ENCODE measurements around the gene FBXL20.

The FBXL20 gene

DNA sequence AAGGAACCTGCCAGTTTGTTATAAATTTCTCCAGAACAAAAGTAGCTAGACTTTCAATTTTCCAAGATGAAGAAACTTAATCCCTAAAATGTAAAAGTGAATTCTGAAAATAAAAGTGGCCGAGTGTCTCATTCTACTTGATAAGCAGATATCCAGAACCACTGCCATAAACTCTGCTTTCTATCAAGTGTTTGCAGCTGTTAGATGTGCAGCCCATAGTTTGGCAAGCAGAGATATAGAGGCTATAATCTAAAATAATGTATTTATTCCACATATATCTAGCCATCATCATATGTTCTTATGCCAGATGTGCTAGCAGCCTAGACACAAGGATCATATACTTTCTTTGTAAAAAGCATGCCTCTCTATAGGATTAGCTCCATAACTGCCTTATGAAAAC is 14.7 kb upstream of the FBXL20 start:
- TF ChIP-seq, protein P1, sequence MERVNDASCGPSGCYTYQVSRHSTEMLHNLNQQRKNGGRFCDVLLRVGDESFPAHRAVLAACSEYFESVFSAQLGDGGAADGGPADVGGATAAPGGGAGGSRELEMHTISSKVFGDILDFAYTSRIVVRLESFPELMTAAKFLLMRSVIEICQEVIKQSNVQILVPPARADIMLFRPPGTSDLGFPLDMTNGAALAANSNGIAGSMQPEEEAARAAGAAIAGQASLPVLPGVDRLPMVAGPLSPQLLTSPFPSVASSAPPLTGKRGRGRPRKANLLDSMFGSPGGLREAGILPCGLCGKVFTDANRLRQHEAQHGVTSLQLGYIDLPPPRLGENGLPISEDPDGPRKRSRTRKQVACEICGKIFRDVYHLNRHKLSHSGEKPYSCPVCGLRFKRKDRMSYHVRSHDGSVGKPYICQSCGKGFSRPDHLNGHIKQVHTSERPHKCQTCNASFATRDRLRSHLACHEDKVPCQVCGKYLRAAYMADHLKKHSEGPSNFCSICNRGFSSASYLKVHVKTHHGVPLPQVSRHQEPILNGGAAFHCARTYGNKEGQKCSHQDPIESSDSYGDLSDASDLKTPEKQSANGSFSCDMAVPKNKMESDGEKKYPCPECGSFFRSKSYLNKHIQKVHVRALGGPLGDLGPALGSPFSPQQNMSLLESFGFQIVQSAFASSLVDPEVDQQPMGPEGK (CRISPR knock-in tag; IDR thresholded peaks at IDR 0.05; ENCODE audit: borderline replicate concordance), result no peak
- TF ChIP-seq OSR1 (CRISPR knock-in tag; IDR thresholded peaks at IDR 0.05) (no peak), RARB (CRISPR knock-in tag; IDR thresholded peaks at IDR 0.05) (no peak), ZNF565 (CRISPR knock-in tag; conservative IDR thresholded peaks at IDR 0.05; ENCODE audit: low read depth) (no peak), ESRRG (CRISPR knock-in tag; IDR thresholded peaks at IDR 0.05) (no peak), SNAI2 (CRISPR knock-in tag; IDR thresholded peaks at IDR 0.05) (no peak), ZNF8 (CRISPR knock-in tag; IDR thresholded peaks at IDR 0.05) (no peak), GLIS3 (CRISPR knock-in tag; IDR thresholded peaks at IDR 0.05) (no peak), PPARA (CRISPR knock-in tag; IDR thresholded peaks at IDR 0.05; ENCODE audit: borderline replicate concordance) (no peak), ZFP30 (CRISPR knock-in tag; IDR thresholded peaks at IDR 0.05) (no peak)
- TF ChIP-seq, protein P2, sequence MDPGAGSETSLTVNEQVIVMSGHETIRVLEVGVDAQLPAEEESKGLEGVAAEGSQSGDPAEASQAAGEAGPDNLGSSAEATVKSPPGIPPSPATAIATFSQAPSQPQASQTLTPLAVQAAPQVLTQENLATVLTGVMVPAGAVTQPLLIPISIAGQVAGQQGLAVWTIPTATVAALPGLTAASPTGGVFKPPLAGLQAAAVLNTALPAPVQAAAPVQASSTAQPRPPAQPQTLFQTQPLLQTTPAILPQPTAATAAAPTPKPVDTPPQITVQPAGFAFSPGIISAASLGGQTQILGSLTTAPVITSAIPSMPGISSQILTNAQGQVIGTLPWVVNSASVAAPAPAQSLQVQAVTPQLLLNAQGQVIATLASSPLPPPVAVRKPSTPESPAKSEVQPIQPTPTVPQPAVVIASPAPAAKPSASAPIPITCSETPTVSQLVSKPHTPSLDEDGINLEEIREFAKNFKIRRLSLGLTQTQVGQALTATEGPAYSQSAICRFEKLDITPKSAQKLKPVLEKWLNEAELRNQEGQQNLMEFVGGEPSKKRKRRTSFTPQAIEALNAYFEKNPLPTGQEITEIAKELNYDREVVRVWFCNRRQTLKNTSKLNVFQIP (CRISPR knock-in tag; IDR thresholded peaks at IDR 0.05; ENCODE audit: borderline replicate concordance, low read depth), result no peak
- ATAC-seq, result no peak

DNA sequence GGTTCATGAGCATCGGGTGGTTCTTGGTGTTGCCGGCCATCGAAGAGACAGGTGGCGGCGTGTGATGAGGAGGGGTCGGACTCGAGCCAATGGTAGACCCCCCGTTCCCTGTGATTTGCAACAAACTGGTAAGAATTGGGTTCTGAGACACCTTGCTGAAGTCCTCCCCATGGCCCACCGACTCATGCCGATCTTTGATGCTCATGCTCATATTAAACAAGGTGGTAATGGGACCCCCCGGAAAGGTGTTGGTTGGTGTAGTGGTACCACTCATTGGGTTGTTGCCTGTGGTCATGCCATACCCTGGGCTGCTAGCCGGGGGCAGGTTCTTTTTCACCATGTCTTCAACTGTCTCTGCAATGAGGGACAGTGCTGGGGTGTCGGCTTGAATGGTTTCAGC is 8.9 kb upstream of the FBXL20 start:
- TF ChIP-seq, protein P3, sequence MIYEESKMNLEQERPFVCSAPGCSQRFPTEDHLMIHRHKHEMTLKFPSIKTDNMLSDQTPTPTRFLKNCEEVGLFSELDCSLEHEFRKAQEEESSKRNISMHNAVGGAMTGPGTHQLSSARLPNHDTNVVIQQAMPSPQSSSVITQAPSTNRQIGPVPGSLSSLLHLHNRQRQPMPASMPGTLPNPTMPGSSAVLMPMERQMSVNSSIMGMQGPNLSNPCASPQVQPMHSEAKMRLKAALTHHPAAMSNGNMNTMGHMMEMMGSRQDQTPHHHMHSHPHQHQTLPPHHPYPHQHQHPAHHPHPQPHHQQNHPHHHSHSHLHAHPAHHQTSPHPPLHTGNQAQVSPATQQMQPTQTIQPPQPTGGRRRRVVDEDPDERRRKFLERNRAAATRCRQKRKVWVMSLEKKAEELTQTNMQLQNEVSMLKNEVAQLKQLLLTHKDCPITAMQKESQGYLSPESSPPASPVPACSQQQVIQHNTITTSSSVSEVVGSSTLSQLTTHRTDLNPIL (CRISPR knock-in tag; IDR thresholded peaks at IDR 0.05; ENCODE audit: low read depth), result no peak
- no peak for TF ChIP-seq TOX (CRISPR knock-in tag; IDR thresholded peaks at IDR 0.05; ENCODE audit: borderline replicate concordance)
- no peak for TF ChIP-seq GLIS3 (CRISPR knock-in tag; IDR thresholded peaks at IDR 0.05)
- TF ChIP-seq ZFP3 (CRISPR knock-in tag; IDR thresholded peaks at IDR 0.05), result no peak
- no peak for TF ChIP-seq PPARA (CRISPR knock-in tag; IDR thresholded peaks at IDR 0.05; ENCODE audit: borderline replicate concordance)
- TF ChIP-seq ARNTL (CRISPR knock-in tag; IDR thresholded peaks at IDR 0.05; ENCODE audit: borderline replicate concordance, low read depth), result no peak
- ATAC-seq, result no peak

- TF ChIP-seq OSR1 (CRISPR knock-in tag; IDR thresholded peaks at IDR 0.05) (no peak), CSDC2 (CRISPR knock-in tag; IDR thresholded peaks at IDR 0.05) (no peak), ARNTL (CRISPR knock-in tag; IDR thresholded peaks at IDR 0.05; ENCODE audit: borderline replicate concordance, low read depth) (no peak), ZNF8 (CRISPR knock-in tag; IDR thresholded peaks at IDR 0.05) (no peak), ESRRG (CRISPR knock-in tag; IDR thresholded peaks at IDR 0.05) (no peak), TOX (CRISPR knock-in tag; IDR thresholded peaks at IDR 0.05; ENCODE audit: borderline replicate concordance) (no peak), TSHZ2 (CRISPR knock-in tag; IDR thresholded peaks at IDR 0.05) (no peak), ZFP30 (CRISPR knock-in tag; IDR thresholded peaks at IDR 0.05) (no peak), BACH2 (CRISPR knock-in tag; IDR thresholded peaks at IDR 0.05; ENCODE audit: borderline replicate concordance) (no peak), ZC3H10 (CRISPR knock-in tag; IDR thresholded peaks at IDR 0.05) (no peak)
- TF ChIP-seq, protein P4, sequence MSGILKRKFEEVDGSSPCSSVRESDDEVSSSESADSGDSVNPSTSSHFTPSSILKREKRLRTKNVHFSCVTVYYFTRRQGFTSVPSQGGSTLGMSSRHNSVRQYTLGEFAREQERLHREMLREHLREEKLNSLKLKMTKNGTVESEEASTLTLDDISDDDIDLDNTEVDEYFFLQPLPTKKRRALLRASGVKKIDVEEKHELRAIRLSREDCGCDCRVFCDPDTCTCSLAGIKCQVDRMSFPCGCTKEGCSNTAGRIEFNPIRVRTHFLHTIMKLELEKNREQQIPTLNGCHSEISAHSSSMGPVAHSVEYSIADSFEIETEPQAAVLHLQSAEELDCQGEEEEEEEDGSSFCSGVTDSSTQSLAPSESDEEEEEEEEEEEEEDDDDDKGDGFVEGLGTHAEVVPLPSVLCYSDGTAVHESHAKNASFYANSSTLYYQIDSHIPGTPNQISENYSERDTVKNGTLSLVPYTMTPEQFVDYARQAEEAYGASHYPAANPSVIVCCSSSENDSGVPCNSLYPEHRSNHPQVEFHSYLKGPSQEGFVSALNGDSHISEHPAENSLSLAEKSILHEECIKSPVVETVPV (CRISPR knock-in tag; IDR thresholded peaks at IDR 0.05), result no peak
- no peak for ATAC-seq
These were observed 6.9 kb upstream of the FBXL20 start for GRCh38 chr17:39408360-39408759.
